Muscle layer of colon (tissue), 2 donors: Measurements from ENCODE around the gene RTN4RL1.
"Not testable (repeated sequence)": the region's sequence is repeated elsewhere in the genome, so short reads cannot be mapped to it uniquely, and the experiment has no call there.

Source experiments
- H3K27ac ChIP-seq: one replicate; pipeline ENCODE4 v1.7.0; 2013; ENCODE audit warnings: low read depth, mild to moderate bottlenecking, low read length, moderate library complexity
- H3K27me3 ChIP-seq, 2 donors: one replicate each; pipeline ENCODE4 v1.7.0; 2013; ENCODE audit warnings: low read length in 2 of 2, mild to moderate bottlenecking in 2 of 2; ENCODE audit not compliant: insufficient read depth in 2 of 2, control insufficient read depth in 1 of 2
- H3K36me3 ChIP-seq: one replicate; pipeline ENCODE4 v1.7.0; 2013; ENCODE audit warnings: mild to moderate bottlenecking, low read length; ENCODE audit not compliant: insufficient read depth
- H3K4me1 ChIP-seq: one replicate; pipeline ENCODE4 v1.7.0; 2013; ENCODE audit warnings: mild to moderate bottlenecking, low read length; ENCODE audit not compliant: insufficient read depth
- H3K4me3 ChIP-seq, 2 donors: one replicate each; pipeline ENCODE4 v1.7.0; 2013; ENCODE audit warnings: low read length in 2 of 2, low read depth in 1 of 2, mild to moderate bottlenecking in 1 of 2, moderate library complexity in 1 of 2
- H3K9ac ChIP-seq: one replicate; pipeline ENCODE4 v1.7.0; 2013; ENCODE audit warnings: low read length
- H3K9me3 ChIP-seq: one replicate; pipeline ENCODE4 v1.7.0; 2013; ENCODE audit warnings: mild to moderate bottlenecking, low read length
- donor health status: abdominal sarcoma.
- donor health status: Adenocarcinoma of cecum.

RTN4RL1 gene

GRCh38 chr17:2018716-2019510 is 6.2 kb downstream of the RTN4RL1 start:
- no peaks in the 10 kb centered on the region for H3K36me3 ChIP-seq
- H3K9me3 ChIP-seq: no peaks in the 10 kb centered on the region
- no peak overlapping the region for H3K4me3 ChIP-seq
- no peak overlapping the region for H3K9ac ChIP-seq
- no peak overlapping the region for H3K27ac ChIP-seq
- peaks cover 0 to 28% of the 10 kb centered on the region in 2 donors for H3K27me3 ChIP-seq
- no peaks in the 10 kb centered on the region for H3K4me1 ChIP-seq

GRCh38 chr17:2017274-2017941 is 7.7 kb downstream of the RTN4RL1 start:
- Histone ChIP-seq H3K4me3 (no peak overlapping the region), H3K9me3 (no peaks in the 10 kb centered on the region), H3K36me3 (no peaks in the 10 kb centered on the region), H3K27ac (no peak overlapping the region), H3K9ac (no peak overlapping the region), H3K27me3 (peaks cover 0 to 15% of the 10 kb centered on the region in 2 donors), H3K4me1 (no peaks in the 10 kb centered on the region)

- H3K4me1 ChIP-seq: no peaks in the 10 kb centered on the region
- H3K9ac ChIP-seq: no peak overlapping the region
These were observed 8.6 kb downstream of the RTN4RL1 start for GRCh38 chr17:2016494-2016893.

GRCh38 chr17:2015314-2015713 is 9.8 kb downstream of the RTN4RL1 start:
- H3K9ac ChIP-seq: no peak overlapping the region
- H3K27me3 ChIP-seq: peaks cover 0 to 12% of the 10 kb centered on the region in 2 donors
- H3K36me3 ChIP-seq: no peaks in the 10 kb centered on the region
- H3K4me3 ChIP-seq: no peak overlapping the region
- no peaks in the 10 kb centered on the region for H3K4me1 ChIP-seq
- H3K9me3 ChIP-seq: no peaks in the 10 kb centered on the region
- no peak overlapping the region for H3K27ac ChIP-seq

More at GRCh38 chr17:2016494-2016893, 8.6 kb downstream of the RTN4RL1 start:
- Histone ChIP-seq H3K4me3 (no peak overlapping the region), H3K27me3 (peaks cover 0 to 12% of the 10 kb centered on the region in 2 donors), H3K9me3 (no peaks in the 10 kb centered on the region), H3K36me3 (no peaks in the 10 kb centered on the region), H3K27ac (no peak overlapping the region)

- no peaks in the 10 kb centered on the region for H3K36me3 ChIP-seq
- H3K9ac ChIP-seq: no peak overlapping the region
- no peak overlapping the region for H3K27ac ChIP-seq
- no peaks in the 10 kb centered on the region for H3K4me1 ChIP-seq
- H3K27me3 ChIP-seq: peaks cover 0 to 12% of the 10 kb centered on the region in 2 donors
- H3K9me3 ChIP-seq: no peaks in the 10 kb centered on the region
- H3K4me3 ChIP-seq: no peak overlapping the region
These were observed 11.2 kb downstream of the RTN4RL1 start for GRCh38 chr17:2013994-2014317.

GRCh38 chr17:2013220-2013993 is 11.7 kb downstream of the RTN4RL1 start:
- H3K4me3 ChIP-seq, H3K36me3 ChIP-seq, H3K9me3 ChIP-seq, H3K27ac ChIP-seq, H3K9ac ChIP-seq, H3K4me1 ChIP-seq: not testable (repeated sequence)
- H3K27me3 ChIP-seq: peaks cover 0 to 11% of the 10 kb centered on the region in 2 donors

GRCh38 chr17:2012499-2012898 is 12.6 kb downstream of the RTN4RL1 start:
- Histone ChIP-seq H3K9me3 (no peaks in the 10 kb centered on the region), H3K27ac (no peak overlapping the region), H3K4me1 (no peaks in the 10 kb centered on the region), H3K9ac (no peak overlapping the region), H3K4me3 (no peak overlapping the region), H3K36me3 (no peaks in the 10 kb centered on the region), H3K27me3 (peaks cover 0 to 2% of the 10 kb centered on the region in 2 donors)

GRCh38 chr17:2011411-2012371 is 13.4 kb downstream of the RTN4RL1 start:
- Histone ChIP-seq H3K36me3 (no peaks in the 10 kb centered on the region), H3K4me3 (no peak overlapping the region), H3K27me3 (no peaks in the 10 kb centered on the region), H3K9ac (no peak overlapping the region), H3K4me1 (no peaks in the 10 kb centered on the region), H3K9me3 (no peaks in the 10 kb centered on the region), H3K27ac (no peak overlapping the region)

- Histone ChIP-seq H3K4me1 (no peaks in the 10 kb centered on the region), H3K9ac (no peak overlapping the region), H3K27me3 (no peaks in the 10 kb centered on the region), H3K27ac (no peak overlapping the region), H3K36me3 (no peaks in the 10 kb centered on the region), H3K4me3 (no peak overlapping the region), H3K9me3 (no peaks in the 10 kb centered on the region)
These were observed 15.4 kb downstream of the RTN4RL1 start for GRCh38 chr17:2009737-2010136.

GRCh38 chr17:2008332-2009126 is 16.6 kb downstream of the RTN4RL1 start:
- Histone ChIP-seq H3K9ac (no peak overlapping the region), H3K27ac (no peak overlapping the region), H3K4me1 (no peaks in the 10 kb centered on the region), H3K9me3 (no peaks in the 10 kb centered on the region), H3K36me3 (no peaks in the 10 kb centered on the region), H3K4me3 (no peak overlapping the region), H3K27me3 (no peaks in the 10 kb centered on the region)
